HFFc6 (cell line): Measurements from ENCODE around the gene KRT40. TPM values are rescaled to one million over a fixed set of nuclear protein-coding genes. Genes with fewer than 3 reads are reported as not detected.

Experiments used
- DNase-seq: peaks from one replicate; pipeline ENCODE4 v3.0.0-alpha.2; 2018
- H3K27ac Mint-ChIP-seq: 2 replicates; pipeline ENCODE4 v1.8.0; 2020; ENCODE audit warnings: mild to moderate bottlenecking, mixed read lengths
- H3K27me3 Mint-ChIP-seq: 2 replicates; pipeline ENCODE4 v1.8.0; 2021; ENCODE audit warnings: mild to moderate bottlenecking, moderate library complexity, mixed read lengths; ENCODE audit not compliant: insufficient read depth
- H3K36me3 Mint-ChIP-seq: 2 replicates; pipeline ENCODE4 v1.8.0; 2021; ENCODE audit warnings: low read depth, mixed read lengths
- H3K4me1 Mint-ChIP-seq: 2 replicates; pipeline ENCODE4 v1.8.0; 2020; ENCODE audit warnings: low read depth, mixed read lengths
- H3K4me3 Mint-ChIP-seq: 2 replicates; pipeline ENCODE4 v1.8.0; 2020; ENCODE audit warnings: mild to moderate bottlenecking, moderate library complexity, mixed read lengths
- H3K9me3 Mint-ChIP-seq: 2 replicates; pipeline ENCODE4 v1.8.0; 2020; ENCODE audit warnings: mild to moderate bottlenecking, mixed read lengths
- total RNA-seq, 6 experiments: library from RNA; stranded (reverse); fragmentation: NEBNext Ultra II Directional; extraction: Animal tissue kit (Norgen Biotek cat#: 25700); gene quantifications; 2 replicates in 1 of 6; 3 replicates in 5 of 6; pipeline ENCODE4 v1.2.3, GENCODE V29; 2021
- TF ChIP-seq, protein P1 (sequence below): fragments of 200-600 bp; sonication (generic); IDR thresholded peaks from 2 replicates; pipeline ENCODE4 v1.5.0; 2021; ENCODE audit warnings: antibody characterized with exemption, mild to moderate bottlenecking

Gene KRT40
- total RNA-seq, 6 experiments from 2014 or later: not detected

- no peaks in the 10 kb centered on the region for H3K9me3 Mint-ChIP-seq
- no peaks in the 10 kb centered on the region for H3K4me1 Mint-ChIP-seq
- no peak overlapping the region for H3K4me3 Mint-ChIP-seq
- H3K36me3 Mint-ChIP-seq: no peaks in the 10 kb centered on the region
- TF ChIP-seq, protein P1, sequence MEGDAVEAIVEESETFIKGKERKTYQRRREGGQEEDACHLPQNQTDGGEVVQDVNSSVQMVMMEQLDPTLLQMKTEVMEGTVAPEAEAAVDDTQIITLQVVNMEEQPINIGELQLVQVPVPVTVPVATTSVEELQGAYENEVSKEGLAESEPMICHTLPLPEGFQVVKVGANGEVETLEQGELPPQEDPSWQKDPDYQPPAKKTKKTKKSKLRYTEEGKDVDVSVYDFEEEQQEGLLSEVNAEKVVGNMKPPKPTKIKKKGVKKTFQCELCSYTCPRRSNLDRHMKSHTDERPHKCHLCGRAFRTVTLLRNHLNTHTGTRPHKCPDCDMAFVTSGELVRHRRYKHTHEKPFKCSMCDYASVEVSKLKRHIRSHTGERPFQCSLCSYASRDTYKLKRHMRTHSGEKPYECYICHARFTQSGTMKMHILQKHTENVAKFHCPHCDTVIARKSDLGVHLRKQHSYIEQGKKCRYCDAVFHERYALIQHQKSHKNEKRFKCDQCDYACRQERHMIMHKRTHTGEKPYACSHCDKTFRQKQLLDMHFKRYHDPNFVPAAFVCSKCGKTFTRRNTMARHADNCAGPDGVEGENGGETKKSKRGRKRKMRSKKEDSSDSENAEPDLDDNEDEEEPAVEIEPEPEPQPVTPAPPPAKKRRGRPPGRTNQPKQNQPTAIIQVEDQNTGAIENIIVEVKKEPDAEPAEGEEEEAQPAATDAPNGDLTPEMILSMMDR: no peak
- H3K27ac Mint-ChIP-seq: no peak overlapping the region
- DNase-seq: no peak
- no peaks in the 10 kb centered on the region for H3K27me3 Mint-ChIP-seq
Measured at GRCh38 chr17:40974366-40974765, 9.8 kb downstream of the KRT40 start.

GRCh38 chr17:40967582-40967981 lies 16.5 kb downstream of the KRT40 start:
- Mint-ChIP-seq H3K4me1 (peaks cover 8% of the 10 kb centered on the region), H3K27me3 (no peaks in the 10 kb centered on the region), H3K27ac (no peak overlapping the region), H3K4me3 (no peak overlapping the region), H3K9me3 (peaks cover 22% of the 10 kb centered on the region), H3K36me3 (peaks cover 22% of the 10 kb centered on the region)
- TF ChIP-seq, protein P1: no peak
- no peak for DNase-seq

- no peak within 1 kb of the TSS for H3K4me3 Mint-ChIP-seq
- no peaks in the 10 kb centered on the region for H3K27me3 Mint-ChIP-seq
- peaks cover 11% of the 10 kb centered on the region for H3K4me1 Mint-ChIP-seq
- H3K9me3 Mint-ChIP-seq: peaks cover 22% of the 10 kb centered on the region
- TF ChIP-seq, protein P1: no peak
- DNase-seq: no peak
- H3K27ac Mint-ChIP-seq: no peak within 1 kb of the TSS
- H3K36me3 Mint-ChIP-seq: peaks cover 22% of the 10 kb centered on the region
Measured at GRCh38 chr17:40966848-40967247, 17.3 kb downstream of the KRT40 start, which contains the start of gene KRT39. TSS of gene KRT39 (minus strand) at chr17:40966948. CDS start at chr17:40966856, 92 bp downstream.

GRCh38 chr17:40963838-40964237 lies 20.3 kb downstream of the KRT40 start:
- DNase-seq: no peak
- Mint-ChIP-seq H3K4me3 (no peak overlapping the region), H3K9me3 (peaks cover 22% of the 10 kb centered on the region), H3K27me3 (no peaks in the 10 kb centered on the region), H3K4me1 (peaks cover 37% of the 10 kb centered on the region), H3K36me3 (peaks cover 22% of the 10 kb centered on the region), H3K27ac (no peak overlapping the region)
- TF ChIP-seq, protein P1: peak; percentile 73

- DNase-seq: no peak
- TF ChIP-seq, protein P1: no peak
- peaks cover 54% of the 10 kb centered on the region for H3K4me1 Mint-ChIP-seq
- H3K27me3 Mint-ChIP-seq: no peaks in the 10 kb centered on the region
- H3K36me3 Mint-ChIP-seq: peaks cover 22% of the 10 kb centered on the region
- H3K4me3 Mint-ChIP-seq: no peak overlapping the region
- H3K9me3 Mint-ChIP-seq: peaks cover 22% of the 10 kb centered on the region
- peak overlapping the region; percentile 18; the same call in 1 of the 2 replicates for H3K27ac Mint-ChIP-seq
Measured at GRCh38 chr17:40962059-40962561, 22.0 kb downstream of the KRT40 start.
